Activated CD8-positive, alpha-beta memory T cell treated with anti-CD3 and anti-CD28 coated beads, Interleukin-2, amount 50 U/mL, for 24 hours (primary cell): Measurements from ENCODE around the gene RASSF4.

ENCODE experiments used
- DNase-seq: peaks from one replicate; pipeline ENCODE4 v3.0.0-alpha.2; 2020; ENCODE audit errors: extremely low read depth

RASSF4 gene

GRCh38 chr10:44959247-44960087, at the start of gene RASSF4:
Gene RASSF4 (plus strand): TSS chr10:44959802. CDS start chr10:44970203, 10,401 bp downstream.
- peak; percentile 74 for DNase-seq

GRCh38 chr10:44909910-44910309, 49.7 kb upstream of the RASSF4 start:
- DNase-seq, result no peak

GRCh38 chr10:44910602-44911001, 49.0 kb upstream of the RASSF4 start:
- no peak for DNase-seq

GRCh38 chr10:44911081-44911540, 48.5 kb upstream of the RASSF4 start, which contains the start of gene TMEM72:
Gene TMEM72 (plus strand): TSS chr10:44911337. CDS start chr10:44911513, 176 bp downstream.
- DNase-seq, result no peak

- no peak for DNase-seq
These were observed 47.7 kb upstream of the RASSF4 start for GRCh38 chr10:44911951-44912350.

- no peak for DNase-seq
These were observed 46.1 kb upstream of the RASSF4 start for GRCh38 chr10:44913350-44914081.

- DNase-seq, result no peak
These were observed 44.7 kb upstream of the RASSF4 start for GRCh38 chr10:44914891-44915290.

GRCh38 chr10:44916429-44916828, 43.2 kb upstream of the RASSF4 start:
- DNase-seq, result no peak

- DNase-seq, result no peak
These were observed 41.8 kb upstream of the RASSF4 start for GRCh38 chr10:44917848-44918247.

- DNase-seq, result no peak
These were observed 39.4 kb upstream of the RASSF4 start for GRCh38 chr10:44920252-44920651.

GRCh38 chr10:44921061-44921460, 38.5 kb upstream of the RASSF4 start:
- no peak for DNase-seq

GRCh38 chr10:44921506-44921905, 38.1 kb upstream of the RASSF4 start:
- no peak for DNase-seq

- no peak for DNase-seq
These were observed 37.6 kb upstream of the RASSF4 start for GRCh38 chr10:44922021-44922420.

- DNase-seq, result no peak
These were observed 36.6 kb upstream of the RASSF4 start for GRCh38 chr10:44922796-44923545.

GRCh38 chr10:44923611-44924010, 36.0 kb upstream of the RASSF4 start:
- DNase-seq, result no peak

- DNase-seq, result no peak
These were observed 35.2 kb upstream of the RASSF4 start for GRCh38 chr10:44924261-44925040.

GRCh38 chr10:44925224-44925623, 34.4 kb upstream of the RASSF4 start:
- no peak for DNase-seq

GRCh38 chr10:44925811-44926750, 33.5 kb upstream of the RASSF4 start:
- no peak for DNase-seq

- DNase-seq, result no peak
These were observed 32.8 kb upstream of the RASSF4 start for GRCh38 chr10:44926751-44927351.

GRCh38 chr10:44927352-44927751, 32.2 kb upstream of the RASSF4 start:
- no peak for DNase-seq
